ENCODE data around the gene DAND5.
"Not testable (repeated sequence)": the region's sequence is repeated elsewhere in the genome, so short reads cannot be mapped to it uniquely, and the experiment has no call there.

DAND5 gene

DNA sequence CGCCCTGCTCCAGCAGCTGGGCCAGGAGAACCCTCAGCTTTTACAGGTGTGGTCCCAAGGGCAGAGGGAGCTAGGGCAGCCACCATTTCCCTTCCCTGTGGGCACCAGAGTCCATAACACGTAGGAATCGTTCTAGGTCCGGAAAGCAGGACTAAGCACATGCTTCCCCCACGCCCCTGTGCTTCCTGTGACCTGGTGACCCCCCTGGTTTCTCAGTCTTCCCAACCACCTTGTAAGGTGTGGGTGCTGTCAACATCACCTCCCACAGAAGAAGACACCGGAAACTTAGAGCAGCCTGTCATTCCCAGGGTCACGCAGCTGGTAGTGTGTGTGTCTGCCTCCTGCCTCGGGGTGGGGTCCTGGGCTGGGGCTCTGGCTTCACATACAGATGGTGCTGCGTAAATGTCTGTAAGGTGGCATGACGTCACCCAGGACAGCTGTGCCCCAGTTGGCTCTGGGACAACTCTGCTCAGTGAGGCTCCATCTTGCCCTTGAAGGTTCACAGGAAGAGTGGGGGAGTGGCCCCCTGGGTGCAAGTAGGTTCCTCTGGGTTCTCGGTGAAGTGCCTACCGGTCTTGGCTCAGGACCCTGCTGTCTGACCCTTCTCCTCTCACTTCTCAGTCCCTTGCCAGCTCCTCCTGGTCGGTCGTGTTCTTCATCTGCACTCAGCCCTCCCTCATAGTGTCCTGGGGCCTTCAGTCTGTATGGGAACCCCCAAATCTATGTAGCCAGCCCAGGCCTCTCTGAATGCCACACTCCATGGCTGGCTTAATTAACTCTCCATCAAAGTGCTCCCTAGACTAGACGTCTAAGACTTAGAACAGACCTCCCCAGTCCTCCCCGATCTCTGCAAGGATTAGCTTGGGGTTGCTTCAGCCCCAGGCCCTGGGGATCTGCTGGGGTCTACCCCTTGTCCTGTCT lies 19.8 kb upstream of the DAND5 start:
- no peak overlapping the region for H3K9ac ChIP-seq (ENCODE audit: low read depth, low read length, poor library complexity, severe bottlenecking)
- no peak overlapping the region for H2AFZ ChIP-seq (ENCODE audit: low read length)
- H3K4me1 ChIP-seq (ENCODE audit: insufficient read depth, low read length, poor library complexity, severe bottlenecking), result peaks cover 23% of the 10 kb centered on the region
- H3K79me2 ChIP-seq (ENCODE audit: insufficient read depth, low read length), result peaks cover 80% of the 10 kb centered on the region
- no peaks in the 10 kb centered on the region for H3K27me3 ChIP-seq (ENCODE audit: insufficient read depth, low read length, poor library complexity, severe bottlenecking)
- peaks cover 53% of the 10 kb centered on the region for H4K20me1 ChIP-seq (ENCODE audit: insufficient read depth, low read length, poor library complexity, severe bottlenecking)
- H3K36me3 ChIP-seq (ENCODE audit: insufficient read depth, low read length), result peaks cover 41% of the 10 kb centered on the region
- H3K9me3 ChIP-seq (ENCODE audit: insufficient read depth, low read depth, low read length), result no peaks in the 10 kb centered on the region
- TF ChIP-seq, protein P1, sequence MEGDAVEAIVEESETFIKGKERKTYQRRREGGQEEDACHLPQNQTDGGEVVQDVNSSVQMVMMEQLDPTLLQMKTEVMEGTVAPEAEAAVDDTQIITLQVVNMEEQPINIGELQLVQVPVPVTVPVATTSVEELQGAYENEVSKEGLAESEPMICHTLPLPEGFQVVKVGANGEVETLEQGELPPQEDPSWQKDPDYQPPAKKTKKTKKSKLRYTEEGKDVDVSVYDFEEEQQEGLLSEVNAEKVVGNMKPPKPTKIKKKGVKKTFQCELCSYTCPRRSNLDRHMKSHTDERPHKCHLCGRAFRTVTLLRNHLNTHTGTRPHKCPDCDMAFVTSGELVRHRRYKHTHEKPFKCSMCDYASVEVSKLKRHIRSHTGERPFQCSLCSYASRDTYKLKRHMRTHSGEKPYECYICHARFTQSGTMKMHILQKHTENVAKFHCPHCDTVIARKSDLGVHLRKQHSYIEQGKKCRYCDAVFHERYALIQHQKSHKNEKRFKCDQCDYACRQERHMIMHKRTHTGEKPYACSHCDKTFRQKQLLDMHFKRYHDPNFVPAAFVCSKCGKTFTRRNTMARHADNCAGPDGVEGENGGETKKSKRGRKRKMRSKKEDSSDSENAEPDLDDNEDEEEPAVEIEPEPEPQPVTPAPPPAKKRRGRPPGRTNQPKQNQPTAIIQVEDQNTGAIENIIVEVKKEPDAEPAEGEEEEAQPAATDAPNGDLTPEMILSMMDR (conservative IDR thresholded peaks at IDR 0.05; ENCODE audit: low read length), result no peak
- TF ChIP-seq EZH2phosphoT487 (IDR thresholded peaks at IDR 0.05; ENCODE audit: borderline replicate concordance), result no peak
- H3K9me2 ChIP-seq (replicated peaks; ENCODE audit: low read depth, low read length), result no peaks in the 10 kb centered on the region
- H3K4me2 ChIP-seq (ENCODE audit: low read depth, low read length, poor library complexity, severe bottlenecking), result no peak overlapping the region
- H3K4me3 ChIP-seq (ENCODE audit: low read length, poor library complexity, severe bottlenecking), result no peak overlapping the region
- H3F3A ChIP-seq (ENCODE audit: low read depth), result peaks cover 8% of the 10 kb centered on the region

DNA sequence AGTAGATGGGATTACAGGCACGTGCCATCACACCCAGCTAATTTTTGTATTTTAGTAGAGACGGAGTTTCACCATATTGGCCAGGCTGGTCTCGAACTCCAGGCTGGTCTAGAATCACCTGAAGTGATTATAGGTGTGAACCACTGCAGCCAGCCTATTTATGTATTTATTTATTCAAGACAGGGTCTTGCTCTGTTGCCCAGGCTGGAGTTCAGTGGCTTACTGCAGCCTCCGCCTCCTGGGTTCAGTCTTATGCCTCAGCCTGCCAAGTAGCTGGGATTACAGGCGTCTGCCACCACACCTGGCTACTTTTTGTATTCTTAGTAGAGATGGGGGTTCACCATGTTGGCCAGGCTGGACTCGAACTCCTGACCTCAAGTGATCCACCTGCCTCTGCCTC lies 17.3 kb upstream of the DAND5 start:
- H3K27me3 ChIP-seq (ENCODE audit: insufficient read depth, low read length, poor library complexity, severe bottlenecking); H3K9ac ChIP-seq (ENCODE audit: low read depth, low read length, poor library complexity, severe bottlenecking); H3K9me2 ChIP-seq (replicated peaks; ENCODE audit: low read depth, low read length); H3K4me2 ChIP-seq (ENCODE audit: low read depth, low read length, poor library complexity, severe bottlenecking); H3K9me3 ChIP-seq (ENCODE audit: insufficient read depth, low read depth, low read length); H3K4me3 ChIP-seq (ENCODE audit: low read length, poor library complexity, severe bottlenecking); H2AFZ ChIP-seq (ENCODE audit: low read length); H3F3A ChIP-seq (ENCODE audit: low read depth): not testable (repeated sequence)
- peaks cover 42% of the 10 kb centered on the region for H4K20me1 ChIP-seq (ENCODE audit: insufficient read depth, low read length, poor library complexity, severe bottlenecking)
- H3K4me1 ChIP-seq (ENCODE audit: insufficient read depth, low read length, poor library complexity, severe bottlenecking), result peaks cover 25% of the 10 kb centered on the region
- H3K36me3 ChIP-seq (ENCODE audit: insufficient read depth, low read length), result peaks cover 37% of the 10 kb centered on the region; the same call in 1 of the 2 replicates
- peaks cover 82% of the 10 kb centered on the region for H3K79me2 ChIP-seq (ENCODE audit: insufficient read depth, low read length)

DNA sequence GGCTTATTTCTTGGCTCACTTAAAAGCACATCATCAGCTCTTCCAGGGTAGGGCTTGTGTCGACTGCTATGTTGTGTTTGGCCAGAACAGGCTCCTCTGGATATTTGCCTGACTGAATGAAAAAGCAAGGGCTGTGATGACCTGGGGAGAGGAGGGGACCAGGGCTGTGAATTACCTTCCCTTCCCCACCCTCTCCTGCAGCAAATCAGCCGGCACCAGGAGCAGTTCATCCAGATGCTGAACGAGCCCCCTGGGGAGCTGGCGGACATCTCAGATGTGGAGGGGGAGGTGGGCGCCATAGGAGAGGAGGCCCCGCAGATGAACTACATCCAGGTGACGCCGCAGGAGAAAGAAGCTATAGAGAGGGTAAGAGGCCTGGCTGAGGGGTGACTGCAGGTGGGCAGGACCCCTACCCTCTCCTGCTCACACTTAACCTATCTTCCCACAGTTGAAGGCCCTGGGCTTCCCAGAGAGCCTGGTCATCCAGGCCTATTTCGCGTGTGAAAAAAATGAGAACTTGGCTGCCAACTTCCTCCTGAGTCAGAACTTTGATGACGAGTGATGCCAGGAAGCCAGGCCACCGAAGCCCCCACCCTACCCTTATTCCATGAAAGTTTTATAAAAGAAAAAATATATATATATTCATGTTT lies 16.8 kb upstream of the DAND5 start:
- peaks cover 23% of the 10 kb centered on the region for H3K4me1 ChIP-seq (ENCODE audit: insufficient read depth, low read length, poor library complexity, severe bottlenecking)
- H3K4me3 ChIP-seq (ENCODE audit: low read length, poor library complexity, severe bottlenecking), result no peak overlapping the region
- TF ChIP-seq, protein P1 (conservative IDR thresholded peaks at IDR 0.05; ENCODE audit: low read length), result no peak
- TF ChIP-seq EZH2phosphoT487 (IDR thresholded peaks at IDR 0.05; ENCODE audit: borderline replicate concordance), result no peak
- no peaks in the 10 kb centered on the region for H3K9me2 ChIP-seq (replicated peaks; ENCODE audit: low read depth, low read length)
- H3K9me3 ChIP-seq (ENCODE audit: insufficient read depth, low read depth, low read length), result no peaks in the 10 kb centered on the region
- no peak overlapping the region for H3K4me2 ChIP-seq (ENCODE audit: low read depth, low read length, poor library complexity, severe bottlenecking)
- peaks cover 36% of the 10 kb centered on the region for H4K20me1 ChIP-seq (ENCODE audit: insufficient read depth, low read length, poor library complexity, severe bottlenecking)
- H2AFZ ChIP-seq (ENCODE audit: low read length), result no peak overlapping the region
- H3K9ac ChIP-seq (ENCODE audit: low read depth, low read length, poor library complexity, severe bottlenecking), result no peak overlapping the region
- no peaks in the 10 kb centered on the region for H3K27me3 ChIP-seq (ENCODE audit: insufficient read depth, low read length, poor library complexity, severe bottlenecking)
- peaks cover 36% of the 10 kb centered on the region; the same call in 1 of the 2 replicates for H3K36me3 ChIP-seq (ENCODE audit: insufficient read depth, low read length)
- peaks cover 82% of the 10 kb centered on the region for H3K79me2 ChIP-seq (ENCODE audit: insufficient read depth, low read length)
- H3F3A ChIP-seq (ENCODE audit: low read depth), result peaks cover 3% of the 10 kb centered on the region; the same call in 1 of the 2 replicates
